ENCODE data around the gene LRP1B.
"Not testable (repeated sequence)": the region's sequence is repeated elsewhere in the genome, so short reads cannot be mapped to it uniquely, and the experiment has no call there.

LRP1B gene

DNA sequence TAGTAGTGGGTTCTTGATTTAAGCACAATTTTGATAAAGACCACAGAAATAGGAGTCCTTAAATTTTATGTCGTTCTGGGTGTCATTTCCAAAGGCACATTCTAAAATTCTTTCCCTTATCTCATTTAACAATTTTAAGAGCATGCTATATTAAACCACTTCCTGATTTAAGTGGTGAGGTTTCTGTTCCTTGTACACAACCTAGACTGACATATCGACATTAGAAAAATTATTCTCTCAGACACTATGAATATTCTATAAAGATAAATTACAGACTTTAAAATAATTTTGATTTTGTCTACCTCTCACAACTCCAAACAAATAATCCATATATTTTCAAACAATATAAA lies 923.8 kb downstream of the LRP1B start:
- DNase-seq = no peak

DNA sequence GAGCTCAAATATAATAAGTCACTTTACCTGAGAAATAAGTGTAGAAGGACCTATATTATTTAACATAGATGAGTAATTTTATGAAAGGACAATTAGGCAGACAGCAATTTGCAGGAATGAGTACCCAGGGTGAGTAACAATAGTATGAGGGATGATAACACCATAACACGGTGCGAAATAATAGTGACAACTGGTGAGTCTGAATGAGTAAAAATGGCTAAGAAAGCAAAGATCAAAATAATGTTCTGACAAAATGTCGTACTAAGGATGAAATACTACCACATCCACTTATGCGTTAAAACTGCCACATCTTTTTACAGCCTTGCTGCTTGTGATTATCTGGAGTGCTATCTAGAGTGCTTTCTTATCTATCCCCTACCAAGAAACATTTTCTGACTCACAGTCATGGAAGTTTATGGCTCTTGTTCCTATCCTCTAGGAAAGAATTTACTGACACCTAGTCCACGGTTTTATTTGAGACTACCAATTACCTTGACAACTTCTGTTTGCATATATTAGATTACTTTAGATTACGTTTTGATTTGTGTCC lies 929.7 kb downstream of the LRP1B start:
- no peak for DNase-seq

DNA sequence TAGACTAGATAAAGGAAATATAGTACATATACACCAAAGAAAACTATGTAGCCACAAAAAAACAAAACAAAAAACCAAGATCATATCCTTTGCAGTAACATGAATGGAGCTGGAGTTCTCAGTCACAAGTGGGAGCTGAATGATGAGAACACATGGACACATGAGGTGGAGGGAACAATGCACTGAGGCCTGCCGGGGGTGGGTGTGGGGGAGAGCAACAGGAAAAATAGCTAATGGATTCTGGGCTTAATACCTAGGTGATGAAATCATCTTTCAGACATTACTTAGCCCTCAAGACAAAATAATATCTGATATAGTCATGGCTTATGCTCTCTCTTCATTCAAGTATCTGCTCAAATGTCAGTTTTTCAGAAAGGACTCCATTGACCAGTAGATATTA lies 930.6 kb downstream of the LRP1B start:
- no peak for DNase-seq

DNA sequence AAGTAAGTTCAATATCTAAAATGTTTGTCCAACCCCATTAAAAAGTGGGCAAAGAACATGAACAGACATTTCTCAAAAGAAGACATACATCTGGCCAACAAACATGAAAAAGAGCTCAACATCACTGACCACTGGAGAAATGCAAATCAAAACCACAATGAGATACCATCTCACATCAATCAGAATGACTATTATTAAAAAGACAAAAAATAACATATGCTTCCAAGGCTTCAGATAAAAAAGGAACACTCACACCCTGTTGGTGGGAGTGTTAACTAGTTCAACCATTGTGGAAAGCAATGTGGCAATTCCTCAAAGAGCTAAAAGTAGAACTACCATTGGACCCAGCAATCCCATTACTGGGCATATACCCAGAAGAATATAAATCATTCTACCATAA lies 931.1 kb downstream of the LRP1B start:
- DNase-seq = no peak

DNA sequence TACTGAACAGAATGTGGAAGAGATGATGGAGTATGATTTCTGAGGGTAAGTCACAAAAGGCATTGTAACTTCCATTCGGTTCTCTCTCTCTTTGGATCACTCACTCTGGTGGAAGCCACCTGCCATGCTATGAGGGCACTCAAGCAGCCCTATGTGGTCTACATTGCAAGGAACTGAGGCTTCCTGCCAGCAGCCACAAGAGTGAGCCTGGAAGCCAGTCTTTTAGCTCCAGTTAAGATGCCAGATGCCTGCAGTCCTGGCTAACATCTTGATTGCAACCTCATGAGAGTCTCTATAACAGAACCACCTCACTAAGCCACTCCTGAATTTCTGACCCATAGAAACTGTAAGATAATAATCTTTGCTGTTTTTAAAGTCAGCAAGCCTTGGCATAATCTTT lies 935.7 kb downstream of the LRP1B start:
- no peak for DNase-seq

DNA sequence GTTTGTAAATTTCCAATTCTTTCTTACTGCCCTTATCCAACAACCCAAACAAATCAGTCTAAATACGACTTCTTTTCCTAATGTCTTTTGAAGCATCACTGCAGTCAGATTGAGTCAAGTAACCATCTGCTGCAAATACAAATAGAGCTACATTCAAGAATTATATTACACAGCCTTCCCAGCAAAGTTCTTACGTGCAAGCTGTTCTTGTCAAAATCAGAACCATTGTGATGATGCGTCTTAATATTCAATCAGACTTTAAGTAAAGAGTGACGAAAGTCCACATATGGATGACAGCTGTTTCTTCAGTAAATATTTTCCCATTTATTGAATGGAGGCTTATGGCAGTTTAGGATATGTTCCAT lies 943.8 kb downstream of the LRP1B start:
- DNase-seq = no peak

DNA sequence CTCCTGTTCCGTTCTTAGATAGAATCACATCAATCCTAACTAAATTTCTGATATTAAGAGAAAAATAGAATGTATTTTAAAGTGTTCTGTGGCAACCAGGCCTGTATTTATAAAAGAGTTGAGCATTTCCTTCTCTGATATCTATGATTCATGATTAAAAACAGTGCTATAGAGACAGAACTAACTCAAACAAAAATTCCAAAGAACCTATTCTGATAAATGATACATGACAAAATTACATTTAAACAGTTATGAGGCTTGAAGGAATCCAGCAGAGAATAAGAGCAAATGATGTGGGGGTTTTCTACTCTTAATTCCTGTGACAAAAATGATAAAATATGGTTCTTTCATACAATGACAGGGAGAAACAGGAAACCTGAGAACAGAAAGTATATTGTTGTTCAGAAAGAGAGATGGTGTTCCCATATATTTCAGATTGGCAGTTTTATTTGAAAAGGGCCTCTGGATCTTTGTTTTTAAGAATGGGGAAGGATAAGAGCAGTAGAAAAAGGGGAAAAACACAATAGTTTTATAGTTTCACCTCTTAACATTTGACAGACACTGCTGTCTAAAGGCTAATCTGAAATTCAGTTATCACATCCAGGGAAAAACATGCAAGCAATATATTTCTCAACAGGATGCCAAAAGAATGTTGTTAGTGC lies 944.3 kb downstream of the LRP1B start:
- no peak for DNase-seq

DNA sequence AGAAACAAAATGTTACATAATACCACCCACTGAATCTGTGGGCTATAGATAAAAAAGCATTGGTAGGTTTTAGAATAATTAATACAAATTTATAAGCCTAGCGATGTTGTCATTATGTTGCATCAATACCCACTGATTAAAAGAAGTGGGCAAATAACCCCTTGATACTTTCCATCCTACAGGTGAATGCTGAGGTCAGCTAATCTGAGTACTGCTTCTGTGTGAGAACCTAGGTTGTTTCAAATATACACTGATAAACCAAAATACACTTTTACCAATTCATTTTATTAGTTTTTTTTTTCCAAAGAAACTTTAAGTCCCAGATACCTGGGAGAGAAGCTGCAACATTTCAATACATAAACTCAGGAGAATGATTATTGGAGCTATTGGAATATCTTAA lies 948.6 kb downstream of the LRP1B start:
- no peak for DNase-seq

DNA sequence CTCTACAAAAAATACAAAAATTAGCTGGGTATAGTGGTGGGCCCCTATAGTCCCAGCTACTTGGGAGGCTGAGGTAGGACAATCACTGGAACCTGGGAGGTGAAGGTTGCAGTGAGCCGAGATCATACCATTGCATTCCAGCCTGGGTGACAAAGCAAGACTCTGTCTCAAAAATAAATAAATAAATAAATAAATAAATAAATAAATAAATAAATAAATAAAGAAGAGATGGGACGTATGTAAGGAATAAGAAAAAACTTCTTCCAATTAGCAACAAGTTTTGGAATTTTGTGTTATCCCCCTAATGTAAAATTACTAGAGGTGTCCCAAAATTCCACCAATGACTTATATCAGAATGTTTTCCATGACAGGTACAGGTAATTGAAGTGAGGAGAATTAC lies 961.7 kb downstream of the LRP1B start:
- DNase-seq = not testable (repeated sequence)

DNA sequence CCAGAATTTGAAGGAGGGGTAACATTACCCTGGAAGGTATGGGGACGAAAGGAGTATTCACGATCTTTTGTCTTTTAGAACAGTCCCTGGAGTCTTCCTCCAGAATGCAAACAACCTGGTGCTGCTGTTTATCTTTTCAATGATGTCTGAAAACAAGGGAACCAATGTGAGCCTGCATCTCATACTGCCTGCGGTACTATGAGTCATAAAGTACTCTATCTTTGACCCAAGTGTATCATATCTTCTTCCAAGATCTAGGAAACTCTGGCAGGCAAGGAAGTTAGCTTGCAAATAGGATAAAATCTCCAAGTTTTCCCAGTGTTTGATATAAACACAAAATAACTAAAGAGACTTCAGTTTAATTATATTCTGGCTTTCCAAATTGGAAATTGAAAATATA lies 968.5 kb downstream of the LRP1B start:
- DNase-seq = no peak

DNA sequence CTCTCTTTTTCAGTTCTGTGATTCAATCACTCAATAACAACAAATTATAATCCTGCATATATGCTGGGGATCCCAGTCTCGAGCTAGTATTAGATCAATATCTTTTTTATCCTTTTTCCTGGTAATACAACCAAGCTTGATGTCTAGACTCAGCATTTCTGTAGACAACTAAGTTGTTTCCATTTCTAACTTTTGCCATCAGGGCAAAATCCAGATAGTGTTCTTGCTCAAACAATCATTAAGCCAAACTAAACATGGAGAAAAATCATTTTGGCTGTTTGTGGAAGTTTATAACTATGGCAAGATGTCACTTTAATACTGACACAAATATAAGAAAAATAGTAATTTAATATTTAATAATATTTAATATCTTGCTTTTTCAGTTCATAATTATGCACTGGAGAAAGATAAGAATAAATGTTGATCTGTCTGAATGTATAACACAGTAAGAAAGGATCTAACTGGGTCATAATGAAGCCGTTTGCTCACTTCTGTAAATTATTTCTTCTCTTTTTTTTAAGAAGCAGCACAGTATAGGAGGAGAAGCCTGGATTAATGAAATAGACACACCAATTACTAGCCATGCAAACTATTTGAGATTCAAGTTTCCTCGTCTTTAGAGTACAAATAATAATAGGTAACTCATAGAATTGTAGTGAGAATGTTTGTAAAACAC lies 979.1 kb downstream of the LRP1B start:
- no peak for DNase-seq

DNA sequence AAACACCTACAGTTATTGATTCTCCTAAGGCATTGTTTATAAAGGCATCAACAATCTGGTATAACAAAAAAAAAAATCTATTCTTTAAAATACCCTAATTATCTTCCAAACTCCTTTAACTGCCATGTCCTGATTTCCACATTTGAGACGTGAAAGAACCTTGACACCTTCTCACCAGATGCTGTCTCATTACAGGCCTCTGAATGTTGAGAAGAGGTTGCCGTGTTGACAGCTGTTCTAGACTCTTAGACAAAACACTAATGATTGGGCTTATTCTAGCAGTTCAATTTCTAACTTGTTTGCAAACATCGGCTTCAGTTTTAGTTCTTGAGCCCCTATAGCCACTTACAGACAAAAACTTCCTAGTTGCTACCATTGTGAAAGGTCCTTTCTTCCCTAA lies 988.8 kb downstream of the LRP1B start:
- DNase-seq = no peak

DNA sequence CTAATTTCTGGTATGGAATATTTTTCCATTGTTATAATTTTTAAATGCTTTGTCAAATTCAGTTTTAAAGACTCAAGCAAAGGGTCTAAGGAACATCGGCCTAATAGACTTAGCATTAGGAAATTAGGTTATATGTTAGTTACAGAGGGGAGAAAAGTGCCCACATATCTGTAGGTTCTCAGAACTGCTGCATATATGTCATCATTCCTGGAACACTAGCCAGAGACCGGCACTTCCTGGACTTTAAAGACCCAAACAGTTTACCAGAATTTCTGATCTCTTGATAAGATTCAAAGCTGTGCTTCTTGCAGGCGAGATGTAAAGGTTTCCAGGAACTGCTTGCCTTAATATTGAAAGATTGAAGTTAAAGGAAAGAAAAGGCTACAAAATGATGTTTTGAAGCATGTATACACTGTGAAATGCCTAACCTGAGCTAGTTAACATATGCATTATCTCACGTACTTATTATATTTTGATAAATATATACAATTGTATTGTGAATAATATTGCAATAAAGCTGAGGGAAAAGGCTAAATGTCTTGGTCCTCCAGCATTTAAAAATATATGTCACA lies 993.6 kb downstream of the LRP1B start:
- DNase-seq = no peak

DNA sequence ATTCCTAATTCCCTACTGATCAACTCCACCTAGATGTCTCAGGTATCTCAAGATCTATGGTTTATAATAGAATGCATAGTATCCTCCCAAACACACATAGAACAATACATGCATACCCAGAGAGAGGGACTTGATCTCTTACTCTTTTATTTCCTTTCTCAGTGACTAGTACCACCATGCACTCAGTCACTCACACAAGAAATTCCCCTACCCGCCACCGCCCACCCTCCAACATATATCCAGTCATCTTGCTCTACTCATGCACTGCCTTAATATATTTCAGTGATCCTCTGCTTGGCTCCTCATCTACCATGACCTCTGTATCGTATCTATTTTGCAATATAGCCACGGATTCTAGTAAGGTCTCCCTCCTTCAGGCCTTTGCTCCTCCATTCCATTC lies 996.9 kb downstream of the LRP1B start:
- DNase-seq = no peak

DNA sequence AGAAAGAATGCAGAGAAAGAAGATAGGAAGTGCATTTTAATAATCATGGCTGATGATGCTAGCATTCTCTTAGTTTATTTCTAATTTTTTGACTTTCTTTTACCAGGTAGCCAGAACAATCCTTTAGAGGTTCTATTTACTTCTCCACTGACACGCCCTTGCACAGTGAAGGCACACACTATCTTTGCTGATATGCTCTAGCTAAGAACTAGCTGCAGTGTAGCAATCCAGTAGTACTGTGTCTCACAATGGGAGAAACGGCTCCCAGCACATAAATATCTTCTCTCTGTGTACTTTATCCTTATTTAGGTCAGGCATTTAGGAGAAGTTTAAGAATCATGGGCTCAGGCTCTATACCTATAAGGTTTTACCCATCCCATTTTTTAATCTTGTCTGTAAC lies 1005.4 kb downstream of the LRP1B start:
- DNase-seq = no peak

DNA sequence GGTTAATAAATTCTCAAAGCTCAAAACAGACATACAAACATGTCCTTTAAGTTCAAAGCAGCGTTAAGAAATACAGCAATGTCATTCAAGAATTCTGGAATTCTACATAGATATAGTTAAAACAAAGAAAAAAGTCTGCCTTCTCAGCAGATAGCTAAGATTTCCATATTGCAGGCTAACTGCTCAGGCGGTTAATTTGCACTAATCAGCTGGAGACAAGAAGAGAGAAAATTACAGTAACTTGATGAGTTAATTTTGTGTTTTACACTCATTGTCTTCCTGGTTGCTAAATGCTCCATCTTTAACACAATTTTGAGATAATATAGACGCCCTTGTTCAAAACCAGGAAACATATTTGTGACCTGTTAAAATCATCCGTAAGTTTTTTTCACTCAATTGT lies 1012.0 kb downstream of the LRP1B start:
- DNase-seq = no peak

DNA sequence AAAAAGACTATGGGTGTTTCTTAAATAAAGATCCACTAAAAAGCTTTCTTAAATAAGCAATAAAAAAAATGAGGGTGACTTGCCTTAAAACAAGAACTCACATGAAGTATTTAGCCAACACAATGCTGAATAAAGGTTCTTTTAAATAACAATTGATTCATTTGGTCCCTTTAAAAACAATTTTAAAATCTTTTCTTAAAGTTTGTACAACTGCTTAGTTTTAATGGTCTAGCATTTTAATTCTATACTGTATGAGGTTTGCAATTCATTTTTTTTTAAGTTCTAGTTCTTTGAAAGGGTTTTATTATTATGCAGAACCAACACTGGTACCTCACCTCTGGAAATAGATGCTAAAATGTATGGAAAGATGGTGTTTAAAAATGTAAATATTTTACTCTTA lies 1017.5 kb downstream of the LRP1B start:
- no peak for DNase-seq

DNA sequence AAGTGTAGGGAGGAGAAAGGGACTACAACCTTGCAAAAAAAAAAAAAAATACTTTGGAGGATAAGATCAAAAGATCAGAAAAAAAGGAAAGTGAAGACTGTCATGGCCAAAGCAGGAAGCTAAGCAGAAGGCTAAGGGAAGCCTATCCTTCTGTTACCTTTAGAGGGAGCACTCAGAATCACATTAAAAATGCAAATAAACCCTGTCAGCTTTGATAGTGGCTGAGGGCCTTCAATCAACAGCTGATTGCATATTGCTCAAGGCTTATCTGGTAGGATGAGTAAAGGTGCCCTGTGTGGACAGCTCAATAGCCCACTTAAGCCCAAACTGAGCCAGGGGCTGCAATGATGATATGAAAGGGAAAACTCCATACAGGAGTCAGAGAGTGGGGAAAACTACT lies 1021.2 kb downstream of the LRP1B start:
- DNase-seq = no peak

DNA sequence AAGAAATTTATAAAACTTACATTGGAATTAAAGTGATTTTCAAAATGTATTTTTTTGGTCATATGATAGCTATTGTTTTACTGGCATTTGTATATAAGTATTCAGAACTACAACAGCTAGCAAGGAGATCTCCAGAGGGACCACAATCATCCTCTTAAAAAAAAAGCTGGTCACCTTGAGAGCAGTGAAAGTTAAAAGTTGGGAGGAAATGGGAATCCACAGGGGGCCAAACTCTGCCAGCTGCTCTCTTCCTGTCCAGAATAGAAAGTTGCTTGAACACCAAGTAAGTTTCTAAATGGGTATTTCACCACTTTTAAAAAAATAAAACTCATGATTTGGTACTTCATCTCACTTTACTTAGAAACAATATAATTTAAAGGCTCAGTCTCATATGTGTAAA lies 1025.1 kb downstream of the LRP1B start:
- DNase-seq = no peak

DNA sequence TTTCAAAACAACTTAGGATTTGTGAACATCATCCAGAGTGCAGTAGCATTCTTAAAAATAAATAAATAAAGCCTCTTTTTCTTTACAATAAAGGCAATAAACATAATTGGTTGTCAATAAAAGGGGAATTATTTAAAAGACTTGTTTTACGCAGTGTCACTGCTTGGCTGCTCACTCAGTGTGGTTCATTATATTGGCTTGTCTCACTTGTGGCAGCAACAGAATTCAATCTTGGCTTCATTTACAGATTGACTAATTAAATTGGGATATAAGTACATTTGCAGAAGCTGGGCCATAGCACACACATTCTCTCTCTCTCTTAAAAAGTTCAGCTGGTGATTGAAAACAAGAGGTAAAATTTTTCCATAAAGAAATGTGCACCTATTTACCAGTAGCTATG lies 1027.6 kb downstream of the LRP1B start:
- DNase-seq = no peak

DNA sequence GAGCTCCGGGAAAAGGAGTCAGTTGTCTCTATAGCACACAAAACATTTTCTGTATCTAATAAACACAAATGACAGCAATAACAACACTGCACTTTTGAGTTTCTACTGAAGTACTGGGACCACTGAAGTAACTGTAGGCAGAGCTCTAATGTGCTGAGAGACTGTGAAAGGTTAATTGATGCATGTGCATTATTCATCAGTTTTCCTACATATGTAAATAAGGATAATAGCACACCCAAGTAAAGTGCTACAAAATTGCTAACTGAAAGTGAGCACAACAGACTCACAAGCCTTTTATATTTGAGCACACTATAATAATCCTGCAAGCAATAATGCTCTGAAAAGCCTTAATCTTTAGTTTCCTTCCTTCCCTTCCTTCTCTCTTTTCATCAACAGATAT lies 1051.6 kb downstream of the LRP1B start:
- DNase-seq = no peak

DNA sequence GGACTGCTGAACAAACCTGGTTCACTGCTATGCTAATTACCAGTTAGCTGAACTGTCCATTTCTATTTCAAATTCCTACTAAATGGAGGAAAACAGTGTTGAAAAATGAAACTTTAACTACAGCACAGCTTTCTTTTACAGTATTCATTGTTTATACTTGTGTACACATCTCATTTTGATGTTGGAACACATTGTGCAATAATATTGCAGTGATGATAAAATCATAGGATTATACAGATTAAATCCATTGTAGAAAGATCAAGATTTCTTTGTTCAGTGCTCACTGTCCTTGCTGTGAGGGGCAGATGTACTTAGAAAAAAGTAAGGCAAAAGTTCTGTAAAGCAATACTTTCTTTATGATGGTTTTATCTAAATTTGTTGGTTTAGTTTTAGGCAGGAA lies 1055.1 kb downstream of the LRP1B start:
- no peak for DNase-seq

DNA sequence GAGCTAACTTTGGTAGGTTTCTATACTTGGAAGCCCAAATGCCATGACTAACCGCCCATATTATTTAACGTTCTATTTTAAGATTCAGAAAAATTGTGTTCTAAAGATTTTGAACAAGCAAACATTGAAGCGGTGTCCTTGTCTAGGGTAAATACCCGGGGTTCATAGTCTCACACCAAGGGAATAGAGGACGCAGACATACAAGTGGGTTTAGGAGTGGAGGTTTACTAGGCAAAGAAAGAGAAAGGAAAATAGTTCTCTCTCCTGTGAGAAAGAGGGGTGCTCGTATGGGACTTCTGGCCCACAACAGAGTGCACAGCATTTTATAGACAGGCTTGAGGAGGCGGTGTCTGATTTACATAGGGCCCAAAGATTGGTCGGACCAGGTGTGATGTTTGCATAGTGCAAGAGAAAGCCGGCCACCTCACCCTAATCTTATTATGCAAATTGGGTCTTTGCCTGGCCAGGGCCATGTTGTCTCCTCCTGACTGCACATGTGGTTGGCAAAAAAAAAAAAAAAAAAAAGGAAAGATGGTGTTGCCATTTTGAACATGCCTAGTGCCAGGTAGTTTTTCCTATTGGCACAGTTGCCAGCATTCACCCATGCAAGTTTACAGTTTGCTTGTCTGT lies 1062.6 kb downstream of the LRP1B start:
- DNase-seq = no peak

DNA sequence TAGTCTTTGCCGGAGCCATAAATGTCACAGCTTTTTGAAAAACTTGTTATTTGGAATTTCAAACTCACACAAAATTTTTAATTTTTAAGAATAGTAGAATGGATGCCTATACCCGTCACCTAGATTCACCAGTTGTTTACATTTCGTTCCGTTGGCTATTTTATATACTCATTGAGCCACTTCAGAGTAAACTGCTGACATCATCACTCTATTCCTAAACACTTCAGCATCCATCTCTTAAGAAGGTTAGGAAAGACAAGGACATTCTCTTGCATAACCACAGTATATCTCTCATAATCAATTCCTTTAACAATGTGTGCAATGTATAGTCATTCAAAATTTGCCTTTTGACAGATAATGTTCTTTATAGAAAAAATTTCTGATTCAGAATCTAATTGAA lies 1065.8 kb downstream of the LRP1B start:
- DNase-seq = no peak

All from activated CD4-positive, alpha-beta T cell treated with anti-CD3 and anti-CD28 coated beads, Interleukin-2, amount 50 U/mL, for 1 hour (primary cell).